Nasal cavity respiratory epithelium epithelial cell of viscerocranial mucosa (primary cell): ENCODE measurements around the gene DMKN. TPM values are rescaled to one million over a fixed set of nuclear protein-coding genes. Genes with fewer than 3 reads are reported as not detected.

Experiments used
- total RNA-seq: library from RNA; depleted of rRNA; stranded (reverse); fragments of >200 nt; gene quantifications from 2 replicates; pipeline ENCODE4 v1.2.3, GENCODE V29; 2014

DMKN gene
- 78.4 and 142 TPM in 2 replicates for total RNA-seq

GRCh38 chr19:35513628-35514281 is at the start of gene DMKN:
DMKN (minus strand) TSS chr19:35513649; CDS start chr19:35513475, 174 bp downstream.

GRCh38 chr19:35545001-35545854 is 31.8 kb upstream of the DMKN start, which contains the start of gene TMEM147:
TMEM147 (plus strand) TSS chr19:35545626; CDS start chr19:35545740, 114 bp downstream.

GRCh38 chr19:35533201-35533821 is 19.9 kb upstream of the DMKN start, which contains the start of gene GAPDHS:
GAPDHS (plus strand) TSS chr19:35533456; CDS start chr19:35533528, 72 bp downstream.

GRCh38 chr19:35528218-35529038 is 15.0 kb upstream of the DMKN start, which contains the start of gene SBSN:
SBSN (minus strand) TSS chr19:35528311; CDS start chr19:35528281, 30 bp downstream.

GRCh38 chr19:35490364-35490763 is 23.1 kb downstream of the DMKN start, which contains the start of gene KRTDAP:
KRTDAP (minus strand) TSS chr19:35490464; CDS start chr19:35490442, 22 bp downstream.

GRCh38 chr19:35447606-35448469 is 65.6 kb downstream of the DMKN start, which contains the start of gene FFAR2:
FFAR2 (plus strand) TSS chr19:35448257; CDS start chr19:35449715, 1,458 bp downstream.

Other genes starting within 250 kb of the DMKN start
- 64.6 and 90.3 TPM in 2 replicates for gene USF2, start 244.7 kb downstream of the DMKN start, total RNA-seq
- not detected in 2 replicates for gene HAMP, start 231.1 kb downstream of the DMKN start, total RNA-seq
- not detected in 2 replicates for gene MAG, start 221.5 kb downstream of the DMKN start, total RNA-seq
- gene CD22, start 184.5 kb downstream of the DMKN start, total RNA-seq, result 0.34 TPM in 1 of 2 replicates, not detected in the other
- gene FFAR1, start 165.7 kb downstream of the DMKN start, total RNA-seq, result not detected in 2 replicates
- not detected in 2 replicates for gene FFAR3, start 155.2 kb downstream of the DMKN start, total RNA-seq
- gene GPR42, start 142.6 kb downstream of the DMKN start, total RNA-seq, result not detected in 2 replicates
- not detected in 2 replicates for gene FFAR2, start 65.4 kb downstream of the DMKN start, total RNA-seq
- 0.28 and 13.7 TPM in 2 replicates for gene KRTDAP, start 23.2 kb downstream of the DMKN start, total RNA-seq
- 16.5 and 67.3 TPM in 2 replicates for gene SBSN, start 14.7 kb upstream of the DMKN start, total RNA-seq
- not detected in 2 replicates for gene GAPDHS, start 19.8 kb upstream of the DMKN start, total RNA-seq
- 99.0 and 109 TPM in 2 replicates for gene TMEM147, start 32.0 kb upstream of the DMKN start, total RNA-seq
- gene ATP4A, start 50.0 kb upstream of the DMKN start, total RNA-seq, result not detected in 2 replicates
- not detected in 2 replicates for gene PMIS2, start 72.5 kb upstream of the DMKN start, total RNA-seq
- 3.1 and 4.6 TPM in 2 replicates for gene HAUS5, start 99.1 kb upstream of the DMKN start, total RNA-seq
- 33.2 and 37.9 TPM in 2 replicates for gene RBM42, start 115.4 kb upstream of the DMKN start, total RNA-seq
- 0.34 TPM in 1 of 2 replicates, not detected in the other for gene ETV2, start 128.1 kb upstream of the DMKN start, total RNA-seq
- gene COX6B1, start 134.7 kb upstream of the DMKN start, total RNA-seq, result 88.5 and 102 TPM in 2 replicates
- gene UPK1A, start 152.9 kb upstream of the DMKN start, total RNA-seq, result not detected in 2 replicates
- gene ZBTB32, start 190.9 kb upstream of the DMKN start, total RNA-seq, result not detected in 2 replicates
- gene KMT2B, start 204.4 kb upstream of the DMKN start, total RNA-seq, result 4.1 and 21.1 TPM in 2 replicates
- gene IGFLR1, start 228.8 kb upstream of the DMKN start, total RNA-seq, result under 0.01 and 0.43 TPM in 2 replicates
- gene U2AF1L4, start 231.8 kb upstream of the DMKN start, total RNA-seq, result 9.1 and 12.6 TPM in 2 replicates
- gene PSENEN, start 232.0 kb upstream of the DMKN start, total RNA-seq, result 14.9 and 15.7 TPM in 2 replicates
- 5.8 and 7.3 TPM in 2 replicates for gene LIN37, start 234.9 kb upstream of the DMKN start, total RNA-seq
- gene HSPB6, start 243.4 kb upstream of the DMKN start, total RNA-seq, result under 0.01 and 0.28 TPM in 2 replicates
- gene PROSER3, start 244.5 kb upstream of the DMKN start, total RNA-seq, result 2.1 and 5.7 TPM in 2 replicates